Measurements from ENCODE around the gene FOXC1.

The FOXC1 gene

DNA sequence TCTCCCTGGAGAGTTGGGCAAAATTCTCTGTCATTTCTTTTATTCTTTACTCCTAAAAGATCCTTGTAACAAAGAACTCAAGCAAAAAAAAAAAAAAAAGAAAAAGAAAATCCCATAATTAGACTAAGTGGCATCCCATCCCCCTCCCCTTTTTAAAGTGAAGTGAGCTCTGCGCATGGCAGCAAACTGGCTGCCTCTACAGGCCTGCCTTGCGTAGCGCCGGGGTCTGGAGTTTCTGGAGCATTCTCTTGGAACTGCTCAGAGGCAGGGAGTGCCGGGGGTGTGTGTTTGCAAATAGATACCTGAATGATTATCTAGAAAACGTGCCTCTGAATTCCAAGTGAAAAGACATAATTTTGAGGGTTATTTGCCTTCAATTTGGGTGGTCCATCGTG lies 48.1 kb downstream of the FOXC1 start:
- H3K9ac ChIP-seq (ENCODE audit: low read depth, low read length), result no peak overlapping the region

DNA sequence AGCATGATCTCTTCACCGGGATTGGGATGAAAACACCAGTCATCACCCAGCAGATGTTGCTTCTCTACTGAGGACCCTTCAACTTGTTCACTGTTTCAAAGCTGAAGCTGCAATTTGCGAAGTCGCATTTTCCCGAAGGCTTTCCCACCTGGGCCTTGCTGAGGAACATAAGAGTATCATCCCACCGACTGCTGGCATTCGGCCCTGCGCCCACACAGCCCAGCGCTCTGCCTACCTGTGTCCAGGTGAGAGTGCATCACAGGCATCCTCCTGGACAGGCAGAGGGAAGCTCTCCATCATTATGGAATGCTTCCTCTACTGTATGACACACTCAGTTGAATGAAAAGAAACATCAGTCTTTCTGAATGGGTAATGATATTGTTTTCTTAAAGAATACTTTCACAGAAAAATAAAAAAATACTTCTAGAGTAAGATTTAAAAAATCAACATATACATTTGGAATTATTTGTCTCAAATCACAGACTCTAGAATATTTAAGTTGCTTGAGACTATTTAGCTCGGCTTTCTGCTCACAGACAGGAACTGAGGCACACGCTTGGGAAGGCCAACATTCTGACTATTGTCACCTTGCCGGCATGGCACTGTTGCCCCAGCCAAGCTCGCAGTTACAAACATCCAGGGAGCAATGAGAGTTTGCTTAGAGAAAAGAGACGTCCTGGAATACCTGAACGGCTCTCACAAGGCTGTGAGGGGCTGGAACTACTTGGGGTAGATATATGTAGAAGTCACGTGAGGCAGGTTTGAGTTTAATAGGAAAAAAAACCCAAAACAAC lies 48.7 kb downstream of the FOXC1 start:
- Histone ChIP-seq H3K4me3 (ENCODE audit: low read length) (no peak overlapping the region), H3K9me3 (ENCODE audit: insufficient read depth, low read depth, low read length) (no peaks in the 10 kb centered on the region), H3K9ac (ENCODE audit: low read depth, low read length) (no peak overlapping the region), H3K27me3 (ENCODE audit: insufficient read depth, low read length) (no peaks in the 10 kb centered on the region), H3K36me3 (ENCODE audit: insufficient read depth, low read length) (no peaks in the 10 kb centered on the region), H3K27ac (ENCODE audit: low read depth, low read length) (no peak overlapping the region), H3K4me1 (ENCODE audit: insufficient read depth, low read length) (no peaks in the 10 kb centered on the region)
- 94% methylated on average over 15 of the region's 15 CpGs for WGBS

More for the DNA sequence above, 48.1 kb downstream of the FOXC1 start:
- Histone ChIP-seq H3K27me3 (ENCODE audit: insufficient read depth, low read length) (no peaks in the 10 kb centered on the region), H3K27ac (ENCODE audit: low read depth, low read length) (no peak overlapping the region), H3K4me3 (ENCODE audit: low read length) (no peak overlapping the region), H3K36me3 (ENCODE audit: insufficient read depth, low read length) (no peaks in the 10 kb centered on the region), H3K9me3 (ENCODE audit: insufficient read depth, low read depth, low read length) (no peaks in the 10 kb centered on the region), H3K4me1 (ENCODE audit: insufficient read depth, low read length) (no peaks in the 10 kb centered on the region)
- 80% methylated on average over 7 of the region's 7 CpGs for WGBS

DNA sequence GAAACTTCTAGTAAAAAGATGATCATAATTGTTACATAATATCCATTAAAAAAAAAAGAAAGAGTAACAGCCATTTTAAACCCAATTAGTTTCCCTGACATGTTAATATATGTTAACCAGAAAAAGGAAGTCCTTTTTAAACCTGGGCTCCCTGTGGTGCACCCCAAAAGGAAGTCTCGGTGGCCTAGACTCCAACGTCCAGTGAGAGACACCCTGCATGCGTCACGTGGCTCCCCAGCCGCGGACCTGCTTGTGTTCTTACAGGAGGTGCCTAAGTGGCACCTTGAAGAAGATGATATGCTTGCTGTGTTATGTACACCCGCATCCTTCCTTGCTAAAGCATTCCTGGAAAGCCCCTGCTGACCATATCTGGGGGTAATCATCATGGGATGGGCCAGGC lies 50.1 kb downstream of the FOXC1 start:
- Histone ChIP-seq H3K9me3 (ENCODE audit: insufficient read depth, low read depth, low read length) (no peaks in the 10 kb centered on the region), H3K4me1 (ENCODE audit: insufficient read depth, low read length) (no peaks in the 10 kb centered on the region), H3K27me3 (ENCODE audit: insufficient read depth, low read length) (no peaks in the 10 kb centered on the region), H3K36me3 (ENCODE audit: insufficient read depth, low read length) (no peaks in the 10 kb centered on the region), H3K4me3 (ENCODE audit: low read length) (no peak overlapping the region), H3K9ac (ENCODE audit: low read depth, low read length) (no peak overlapping the region), H3K27ac (ENCODE audit: low read depth, low read length) (no peak overlapping the region)
- 86% methylated on average over 7 of the region's 7 CpGs for WGBS

DNA sequence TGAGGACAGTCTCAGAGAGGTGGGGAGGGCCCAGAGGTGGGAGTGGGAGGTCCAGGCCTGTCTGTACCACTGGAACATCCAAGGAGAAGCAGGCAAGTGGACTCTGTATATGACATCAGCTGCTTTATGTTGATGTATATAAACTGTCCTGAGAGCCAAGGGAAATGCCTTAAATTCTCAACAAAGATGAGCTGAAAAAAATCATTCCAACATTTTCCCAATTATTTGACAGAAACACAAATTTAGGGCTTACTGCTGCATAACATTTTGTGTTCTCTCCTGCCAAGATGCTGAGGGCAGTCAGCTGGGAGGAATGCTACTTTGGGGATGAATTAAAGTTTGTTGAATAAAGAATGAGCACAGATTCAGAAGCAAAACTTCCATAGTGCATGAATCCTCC lies 52.8 kb downstream of the FOXC1 start:
- Histone ChIP-seq H3K36me3 (ENCODE audit: insufficient read depth, low read length) (no peaks in the 10 kb centered on the region), H3K9ac (ENCODE audit: low read depth, low read length) (no peak overlapping the region), H3K27ac (ENCODE audit: low read depth, low read length) (no peak overlapping the region), H3K27me3 (ENCODE audit: insufficient read depth, low read length) (no peaks in the 10 kb centered on the region), H3K9me3 (ENCODE audit: insufficient read depth, low read depth, low read length) (no peaks in the 10 kb centered on the region), H3K4me3 (ENCODE audit: low read length) (no peak overlapping the region), H3K4me1 (ENCODE audit: insufficient read depth, low read length) (no peaks in the 10 kb centered on the region)
